HEK293 (cell line): ENCODE data around the gene ICAM1.

Experiments used
- BCL11A ChIP-seq: fragments of 450-650 bp; formaldehyde crosslinking; IDR thresholded peaks from 2 replicates; pipeline ENCODE4 v1.5.1; 2016; ENCODE audit warnings: low read depth, missing biosample characterization, missing genetic modification characterization
- KLF1 ChIP-seq: fragments of 450-650 bp; formaldehyde crosslinking; IDR thresholded peaks from 2 replicates; pipeline ENCODE4 v1.5.1; 2016; ENCODE audit warnings: missing biosample characterization, missing genetic modification characterization
- SP2 ChIP-seq: fragments of 450-650 bp; formaldehyde crosslinking; IDR thresholded peaks from 2 replicates; pipeline ENCODE4 v1.5.1; 2016; ENCODE audit warnings: missing biosample characterization, missing genetic modification characterization
- ZBTB20 ChIP-seq: fragments of 450-650 bp; formaldehyde crosslinking; IDR thresholded peaks from 2 replicates; pipeline ENCODE4 v1.5.1; 2016; ENCODE audit warnings: missing biosample characterization, missing genetic modification characterization
- ZNF146 ChIP-seq: fragments of 450-650 bp; formaldehyde crosslinking; IDR thresholded peaks from 2 replicates; pipeline ENCODE4 v1.5.1; 2016; ENCODE audit warnings: missing biosample characterization, missing genetic modification characterization
- ZNF292 ChIP-seq: fragments of 450-650 bp; formaldehyde crosslinking; IDR thresholded peaks from 2 replicates; pipeline ENCODE4 v1.5.1; 2016; ENCODE audit warnings: low read depth, missing biosample characterization, missing genetic modification characterization, borderline replicate concordance
- ZNF341 ChIP-seq: fragments of 450-650 bp; formaldehyde crosslinking; IDR thresholded peaks from 2 replicates; pipeline ENCODE4; 2016; ENCODE audit warnings: low read depth, missing biosample characterization, missing genetic modification characterization
- ZNF433 ChIP-seq: fragments of 450-650 bp; formaldehyde crosslinking; IDR thresholded peaks from 2 replicates; pipeline ENCODE4 v1.5.1; 2016; ENCODE audit warnings: missing biosample characterization, missing genetic modification characterization, low read depth
- ZNF549 ChIP-seq: fragments of 450-650 bp; IDR thresholded peaks from 2 replicates; pipeline ENCODE4 v1.5.1; 2018; ENCODE audit warnings: missing biosample characterization, missing genetic modification characterization, mild to moderate bottlenecking, inconsistent platforms, moderate library complexity
- ZNF654 ChIP-seq: fragments of 450-650 bp; formaldehyde crosslinking; IDR thresholded peaks from 2 replicates; pipeline ENCODE4 v1.5.1; 2016; ENCODE audit warnings: low read depth, missing biosample characterization, missing genetic modification characterization
- ZNF660 ChIP-seq: fragments of 450-650 bp; IDR thresholded peaks from 2 replicates; pipeline ENCODE4 v1.5.1; 2018; ENCODE audit warnings: missing biosample characterization, mild to moderate bottlenecking, missing genetic modification characterization
- ZNF76 ChIP-seq: fragments of 450-650 bp; formaldehyde crosslinking; IDR thresholded peaks from 2 replicates; pipeline ENCODE4; 2016; ENCODE audit warnings: low read depth, missing biosample characterization, missing genetic modification characterization, borderline replicate concordance
- ZNF785 ChIP-seq: fragments of 450-650 bp; formaldehyde crosslinking; IDR thresholded peaks from 2 replicates; pipeline ENCODE4 v1.5.1; 2016; ENCODE audit warnings: missing biosample characterization, missing genetic modification characterization
- ZNF843 ChIP-seq: fragments of 450-650 bp; formaldehyde crosslinking; IDR thresholded peaks from 2 replicates; pipeline ENCODE4 v1.5.1; 2016; ENCODE audit warnings: missing biosample characterization, missing genetic modification characterization
- ZSCAN23 ChIP-seq: fragments of 450-650 bp; formaldehyde crosslinking; IDR thresholded peaks from 2 replicates; pipeline ENCODE4 v1.5.1; 2016; ENCODE audit warnings: missing biosample characterization, missing genetic modification characterization
- ZXDB ChIP-seq: fragments of 450-650 bp; formaldehyde crosslinking; IDR thresholded peaks from 2 replicates; pipeline ENCODE4 v1.5.1; 2016; ENCODE audit warnings: missing biosample characterization, missing genetic modification characterization
- TF ChIP-seq, protein P1 (sequence below): fragments of 450-650 bp; formaldehyde crosslinking; IDR thresholded peaks from 2 replicates; pipeline ENCODE4 v1.5.1; 2017; ENCODE audit warnings: missing biosample characterization, mild to moderate bottlenecking, missing genetic modification characterization, moderate library complexity
- TF ChIP-seq, protein P2 (sequence below): fragments of 450-650 bp; formaldehyde crosslinking; optimal IDR thresholded peaks from 2 replicates; pipeline ENCODE3; 2016; ENCODE audit warnings: missing biosample characterization, mild to moderate bottlenecking, missing genetic modification characterization
- TF ChIP-seq, protein P3 (sequence below): fragments of 450-650 bp; formaldehyde crosslinking; IDR thresholded peaks from 2 replicates; pipeline ENCODE4 v1.5.1; 2017; ENCODE audit warnings: missing biosample characterization, missing genetic modification characterization
- TF ChIP-seq, protein P4 (sequence below): fragments of 450-650 bp; formaldehyde crosslinking; IDR thresholded peaks from 2 replicates; pipeline ENCODE4 v1.5.1; 2016; ENCODE audit warnings: missing biosample characterization, missing genetic modification characterization
- TF ChIP-seq, protein P5 (sequence below): fragments of 450-650 bp; formaldehyde crosslinking; conservative IDR thresholded peaks from 2 replicates; pipeline ENCODE4 v1.5.1; 2016; ENCODE audit warnings: low read depth, missing biosample characterization, missing genetic modification characterization
- TF ChIP-seq, protein P6 (sequence below): fragments of 450-650 bp; formaldehyde crosslinking; IDR thresholded peaks from 2 replicates; pipeline ENCODE4 v1.5.1; 2017; ENCODE audit warnings: missing biosample characterization, missing genetic modification characterization
- TF ChIP-seq, protein P7 (sequence below): fragments of 450-650 bp; IDR thresholded peaks from 2 replicates; pipeline ENCODE4 v1.5.1; 2018; ENCODE audit warnings: missing biosample characterization, missing genetic modification characterization

Gene ICAM1

DNA sequence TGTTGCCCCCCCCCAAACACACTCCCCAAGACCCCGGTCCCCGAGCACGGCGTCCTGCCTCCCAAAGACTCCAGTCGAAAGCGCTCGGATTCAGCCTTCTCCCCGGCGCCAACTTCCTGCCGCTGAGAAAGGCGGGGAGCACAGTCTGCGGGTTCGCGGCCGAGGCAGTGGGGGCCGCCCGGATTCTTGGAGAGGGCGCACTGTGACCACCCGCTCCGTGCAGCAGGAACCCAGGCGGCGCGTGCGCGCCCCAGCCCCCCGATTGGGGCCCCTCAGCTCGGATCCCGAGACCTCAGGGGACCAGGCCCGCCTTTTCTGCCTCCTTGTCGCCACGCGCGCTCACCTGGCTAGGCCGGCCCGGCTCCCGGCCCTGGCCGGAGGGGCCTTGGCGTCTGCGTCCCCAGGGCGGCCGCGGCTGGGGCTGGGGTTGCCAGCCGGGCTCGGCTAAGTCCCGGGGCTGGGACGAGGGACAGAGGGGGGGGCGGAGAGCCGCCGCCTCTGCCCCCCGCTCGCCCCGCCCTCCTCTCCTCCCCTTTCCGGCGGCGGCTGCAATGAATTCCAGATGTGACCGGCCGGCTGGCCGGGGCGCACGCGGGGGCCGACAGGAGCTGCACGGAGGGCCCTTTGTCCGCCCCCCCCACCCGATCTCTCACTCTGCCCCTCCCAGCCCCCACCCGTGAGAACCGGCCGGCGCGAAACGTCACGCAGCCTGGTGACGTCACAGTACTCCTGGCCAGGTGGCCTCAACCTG, 39.9 kb upstream of the ICAM1 start, which contains the start of gene S1PR2 (continued):
- TF ChIP-seq, protein P1, sequence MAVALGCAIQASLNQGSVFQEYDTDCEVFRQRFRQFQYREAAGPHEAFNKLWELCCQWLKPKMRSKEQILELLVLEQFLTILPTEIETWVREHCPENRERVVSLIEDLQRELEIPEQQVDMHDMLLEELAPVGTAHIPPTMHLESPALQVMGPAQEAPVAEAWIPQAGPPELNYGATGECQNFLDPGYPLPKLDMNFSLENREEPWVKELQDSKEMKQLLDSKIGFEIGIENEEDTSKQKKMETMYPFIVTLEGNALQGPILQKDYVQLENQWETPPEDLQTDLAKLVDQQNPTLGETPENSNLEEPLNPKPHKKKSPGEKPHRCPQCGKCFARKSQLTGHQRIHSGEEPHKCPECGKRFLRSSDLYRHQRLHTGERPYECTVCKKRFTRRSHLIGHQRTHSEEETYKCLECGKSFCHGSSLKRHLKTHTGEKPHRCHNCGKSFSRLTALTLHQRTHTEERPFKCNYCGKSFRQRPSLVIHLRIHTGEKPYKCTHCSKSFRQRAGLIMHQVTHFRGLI (tag by site-specific recombination): peak; percentile 33; the same call in 1 of the 2 replicates
- TF ChIP-seq, protein P2, sequence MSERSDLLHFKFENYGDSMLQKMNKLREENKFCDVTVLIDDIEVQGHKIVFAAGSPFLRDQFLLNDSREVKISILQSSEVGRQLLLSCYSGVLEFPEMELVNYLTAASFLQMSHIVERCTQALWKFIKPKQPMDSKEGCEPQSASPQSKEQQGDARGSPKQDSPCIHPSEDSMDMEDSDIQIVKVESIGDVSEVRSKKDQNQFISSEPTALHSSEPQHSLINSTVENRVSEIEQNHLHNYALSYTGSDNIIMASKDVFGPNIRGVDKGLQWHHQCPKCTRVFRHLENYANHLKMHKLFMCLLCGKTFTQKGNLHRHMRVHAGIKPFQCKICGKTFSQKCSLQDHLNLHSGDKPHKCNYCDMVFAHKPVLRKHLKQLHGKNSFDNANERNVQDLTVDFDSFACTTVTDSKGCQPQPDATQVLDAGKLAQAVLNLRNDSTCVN: peak; percentile 83
- TF ChIP-seq ZNF843 (tag by site-specific recombination): no peak
- TF ChIP-seq, protein P3, sequence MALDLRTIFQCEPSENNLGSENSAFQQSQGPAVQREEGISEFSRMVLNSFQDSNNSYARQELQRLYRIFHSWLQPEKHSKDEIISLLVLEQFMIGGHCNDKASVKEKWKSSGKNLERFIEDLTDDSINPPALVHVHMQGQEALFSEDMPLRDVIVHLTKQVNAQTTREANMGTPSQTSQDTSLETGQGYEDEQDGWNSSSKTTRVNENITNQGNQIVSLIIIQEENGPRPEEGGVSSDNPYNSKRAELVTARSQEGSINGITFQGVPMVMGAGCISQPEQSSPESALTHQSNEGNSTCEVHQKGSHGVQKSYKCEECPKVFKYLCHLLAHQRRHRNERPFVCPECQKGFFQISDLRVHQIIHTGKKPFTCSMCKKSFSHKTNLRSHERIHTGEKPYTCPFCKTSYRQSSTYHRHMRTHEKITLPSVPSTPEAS (tag by site-specific recombination): no peak
- TF ChIP-seq, protein P4, sequence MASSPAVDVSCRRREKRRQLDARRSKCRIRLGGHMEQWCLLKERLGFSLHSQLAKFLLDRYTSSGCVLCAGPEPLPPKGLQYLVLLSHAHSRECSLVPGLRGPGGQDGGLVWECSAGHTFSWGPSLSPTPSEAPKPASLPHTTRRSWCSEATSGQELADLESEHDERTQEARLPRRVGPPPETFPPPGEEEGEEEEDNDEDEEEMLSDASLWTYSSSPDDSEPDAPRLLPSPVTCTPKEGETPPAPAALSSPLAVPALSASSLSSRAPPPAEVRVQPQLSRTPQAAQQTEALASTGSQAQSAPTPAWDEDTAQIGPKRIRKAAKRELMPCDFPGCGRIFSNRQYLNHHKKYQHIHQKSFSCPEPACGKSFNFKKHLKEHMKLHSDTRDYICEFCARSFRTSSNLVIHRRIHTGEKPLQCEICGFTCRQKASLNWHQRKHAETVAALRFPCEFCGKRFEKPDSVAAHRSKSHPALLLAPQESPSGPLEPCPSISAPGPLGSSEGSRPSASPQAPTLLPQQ (tag by site-specific recombination): 0 out of 2 replicates have a peak, but pooled peaks have one; percentile 39
- TF ChIP-seq ZSCAN23 (tag by site-specific recombination): no peak
- no peak for TF ChIP-seq ZNF433
- 0 out of 2 replicates have a peak, but pooled peaks have one; percentile 5 for TF ChIP-seq ZXDB (tag by site-specific recombination)
- TF ChIP-seq ZNF341 (tag by site-specific recombination): no peak
- TF ChIP-seq ZNF785 (tag by site-specific recombination): no peak
- peak; percentile 53 for TF ChIP-seq SP2
- TF ChIP-seq ZBTB20: peak; percentile 51; the same call in 1 of the 2 replicates
- no peak for TF ChIP-seq ZNF146 (tag by site-specific recombination)
- TF ChIP-seq BCL11A: no peak
- no peak for TF ChIP-seq ZNF549 (tag by site-specific recombination)
- TF ChIP-seq, protein P5, sequence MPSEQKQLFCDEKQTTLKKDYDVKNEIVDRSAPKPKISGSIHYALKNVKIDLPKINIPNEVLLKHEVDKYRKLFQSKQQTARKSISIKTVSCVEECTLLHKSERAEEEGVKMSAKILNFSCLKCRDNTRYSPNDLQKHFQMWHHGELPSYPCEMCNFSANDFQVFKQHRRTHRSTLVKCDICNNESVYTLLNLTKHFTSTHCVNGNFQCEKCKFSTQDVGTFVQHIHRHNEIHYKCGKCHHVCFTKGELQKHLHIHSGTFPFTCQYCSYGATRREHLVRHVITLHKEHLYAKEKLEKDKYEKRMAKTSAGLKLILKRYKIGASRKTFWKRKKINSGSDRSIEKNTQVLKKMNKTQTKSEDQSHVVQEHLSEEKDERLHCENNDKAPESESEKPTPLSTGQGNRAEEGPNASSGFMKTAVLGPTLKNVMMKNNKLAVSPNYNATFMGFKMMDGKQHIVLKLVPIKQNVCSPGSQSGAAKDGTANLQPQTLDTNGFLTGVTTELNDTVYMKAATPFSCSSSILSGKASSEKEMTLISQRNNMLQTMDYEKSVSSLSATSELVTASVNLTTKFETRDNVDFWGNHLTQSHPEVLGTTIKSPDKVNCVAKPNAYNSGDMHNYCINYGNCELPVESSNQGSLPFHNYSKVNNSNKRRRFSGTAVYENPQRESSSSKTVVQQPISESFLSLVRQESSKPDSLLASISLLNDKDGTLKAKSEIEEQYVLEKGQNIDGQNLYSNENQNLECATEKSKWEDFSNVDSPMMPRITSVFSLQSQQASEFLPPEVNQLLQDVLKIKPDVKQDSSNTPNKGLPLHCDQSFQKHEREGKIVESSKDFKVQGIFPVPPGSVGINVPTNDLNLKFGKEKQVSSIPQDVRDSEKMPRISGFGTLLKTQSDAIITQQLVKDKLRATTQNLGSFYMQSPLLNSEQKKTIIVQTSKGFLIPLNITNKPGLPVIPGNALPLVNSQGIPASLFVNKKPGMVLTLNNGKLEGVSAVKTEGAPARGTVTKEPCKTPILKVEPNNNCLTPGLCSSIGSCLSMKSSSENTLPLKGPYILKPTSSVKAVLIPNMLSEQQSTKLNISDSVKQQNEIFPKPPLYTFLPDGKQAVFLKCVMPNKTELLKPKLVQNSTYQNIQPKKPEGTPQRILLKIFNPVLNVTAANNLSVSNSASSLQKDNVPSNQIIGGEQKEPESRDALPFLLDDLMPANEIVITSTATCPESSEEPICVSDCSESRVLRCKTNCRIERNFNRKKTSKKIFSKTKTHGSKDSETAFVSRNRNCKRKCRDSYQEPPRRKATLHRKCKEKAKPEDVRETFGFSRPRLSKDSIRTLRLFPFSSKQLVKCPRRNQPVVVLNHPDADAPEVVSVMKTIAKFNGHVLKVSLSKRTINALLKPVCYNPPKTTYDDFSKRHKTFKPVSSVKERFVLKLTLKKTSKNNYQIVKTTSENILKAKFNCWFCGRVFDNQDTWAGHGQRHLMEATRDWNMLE (tag by site-specific recombination): no peak
- TF ChIP-seq ZNF660 (tag by site-specific recombination): peak; percentile 65; the same call in 1 of the 2 replicates
- TF ChIP-seq ZNF654 (tag by site-specific recombination): no peak
- TF ChIP-seq ZNF292: no peak
- TF ChIP-seq, protein P6, sequence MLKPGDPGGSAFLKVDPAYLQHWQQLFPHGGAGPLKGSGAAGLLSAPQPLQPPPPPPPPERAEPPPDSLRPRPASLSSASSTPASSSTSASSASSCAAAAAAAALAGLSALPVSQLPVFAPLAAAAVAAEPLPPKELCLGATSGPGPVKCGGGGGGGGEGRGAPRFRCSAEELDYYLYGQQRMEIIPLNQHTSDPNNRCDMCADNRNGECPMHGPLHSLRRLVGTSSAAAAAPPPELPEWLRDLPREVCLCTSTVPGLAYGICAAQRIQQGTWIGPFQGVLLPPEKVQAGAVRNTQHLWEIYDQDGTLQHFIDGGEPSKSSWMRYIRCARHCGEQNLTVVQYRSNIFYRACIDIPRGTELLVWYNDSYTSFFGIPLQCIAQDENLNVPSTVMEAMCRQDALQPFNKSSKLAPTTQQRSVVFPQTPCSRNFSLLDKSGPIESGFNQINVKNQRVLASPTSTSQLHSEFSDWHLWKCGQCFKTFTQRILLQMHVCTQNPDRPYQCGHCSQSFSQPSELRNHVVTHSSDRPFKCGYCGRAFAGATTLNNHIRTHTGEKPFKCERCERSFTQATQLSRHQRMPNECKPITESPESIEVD: no peak
- TF ChIP-seq KLF1 (tag by site-specific recombination): 0 out of 2 replicates have a peak, but pooled peaks have one; percentile 23
- TF ChIP-seq, protein P7, sequence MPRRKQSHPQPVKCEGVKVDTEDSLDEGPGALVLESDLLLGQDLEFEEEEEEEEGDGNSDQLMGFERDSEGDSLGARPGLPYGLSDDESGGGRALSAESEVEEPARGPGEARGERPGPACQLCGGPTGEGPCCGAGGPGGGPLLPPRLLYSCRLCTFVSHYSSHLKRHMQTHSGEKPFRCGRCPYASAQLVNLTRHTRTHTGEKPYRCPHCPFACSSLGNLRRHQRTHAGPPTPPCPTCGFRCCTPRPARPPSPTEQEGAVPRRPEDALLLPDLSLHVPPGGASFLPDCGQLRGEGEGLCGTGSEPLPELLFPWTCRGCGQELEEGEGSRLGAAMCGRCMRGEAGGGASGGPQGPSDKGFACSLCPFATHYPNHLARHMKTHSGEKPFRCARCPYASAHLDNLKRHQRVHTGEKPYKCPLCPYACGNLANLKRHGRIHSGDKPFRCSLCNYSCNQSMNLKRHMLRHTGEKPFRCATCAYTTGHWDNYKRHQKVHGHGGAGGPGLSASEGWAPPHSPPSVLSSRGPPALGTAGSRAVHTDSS: no peak; the same call in 1 of the 2 replicates
- no peak for TF ChIP-seq ZNF76 (tag by site-specific recombination)
